ENCODE results near the gene OLFML2B.

OLFML2B gene

GRCh38 chr1:161950377-161950776, 73.3 kb downstream of the OLFML2B start:
- ATAC-seq (ENCODE audit: insufficient read depth, low read depth) (no peak), DNase-seq (no peak)
- Histone ChIP-seq H3K4me1 (ENCODE audit: insufficient read depth, low read length) (no peaks in the 10 kb centered on the region), H3K27ac (ENCODE audit: low read length) (no peak overlapping the region), H3K4me3 (ENCODE audit: low read depth in 1 of 2, low read length in 2 of 2) (no peak overlapping the region), H4K20me1 (ENCODE audit: insufficient read depth, low read length) (no peaks in the 10 kb centered on the region), H2AFZ (ENCODE audit: low read depth, low read length) (no peak overlapping the region), H3K27me3 (ENCODE audit: insufficient read depth, low read length, poor library complexity) (no peaks in the 10 kb centered on the region), H3K36me3 (ENCODE audit: insufficient read depth, low read length) (peaks cover 4% of the 10 kb centered on the region; the same call in 1 of the 2 replicates), H3K79me2 (ENCODE audit: insufficient read depth, low read length) (no peaks in the 10 kb centered on the region), H3K4me2 (ENCODE audit: insufficient read depth, low read length) (no peak overlapping the region), H3K9ac (ENCODE audit: low read depth, low read length) (no peak overlapping the region), H3K9me3 (ENCODE audit: insufficient read depth, low read length, severe bottlenecking) (no peaks in the 10 kb centered on the region)
- no peak for TF ChIP-seq CTCF (IDR thresholded peaks at IDR 0.05; ENCODE audit: borderline replicate concordance, extremely low read depth, low read length, poor library complexity, severe bottlenecking)
- no peak for TF ChIP-seq EZH2 (IDR thresholded peaks at IDR 0.05; ENCODE audit: borderline replicate concordance, low read depth, low read length, severe bottlenecking)

- Histone ChIP-seq H3K4me1 (ENCODE audit: insufficient read depth, low read length) (no peaks in the 10 kb centered on the region), H3K36me3 (ENCODE audit: insufficient read depth, low read length) (peaks cover 6% of the 10 kb centered on the region; the same call in 1 of the 2 replicates), H4K20me1 (ENCODE audit: insufficient read depth, low read length) (no peaks in the 10 kb centered on the region), H3K27me3 (ENCODE audit: insufficient read depth, low read length, poor library complexity) (no peaks in the 10 kb centered on the region), H3K27ac (ENCODE audit: low read length) (no peak overlapping the region), H3K4me2 (ENCODE audit: insufficient read depth, low read length) (no peak overlapping the region), H3K79me2 (ENCODE audit: insufficient read depth, low read length) (no peaks in the 10 kb centered on the region), H2AFZ (ENCODE audit: low read depth, low read length) (no peak overlapping the region), H3K4me3 (ENCODE audit: low read depth in 1 of 2, low read length in 2 of 2) (no peak overlapping the region), H3K9me3 (ENCODE audit: insufficient read depth, low read length, severe bottlenecking) (no peaks in the 10 kb centered on the region), H3K9ac (ENCODE audit: low read depth, low read length) (no peak overlapping the region)
- ATAC-seq (ENCODE audit: insufficient read depth, low read depth) (no peak), DNase-seq (no peak)
- TF ChIP-seq CTCF (IDR thresholded peaks at IDR 0.05; ENCODE audit: borderline replicate concordance, extremely low read depth, low read length, poor library complexity, severe bottlenecking) (no peak), EZH2 (IDR thresholded peaks at IDR 0.05; ENCODE audit: borderline replicate concordance, low read depth, low read length, severe bottlenecking) (no peak)
Observed at GRCh38 chr1:161949548-161949947, 74.1 kb downstream of the OLFML2B start.

DNA sequence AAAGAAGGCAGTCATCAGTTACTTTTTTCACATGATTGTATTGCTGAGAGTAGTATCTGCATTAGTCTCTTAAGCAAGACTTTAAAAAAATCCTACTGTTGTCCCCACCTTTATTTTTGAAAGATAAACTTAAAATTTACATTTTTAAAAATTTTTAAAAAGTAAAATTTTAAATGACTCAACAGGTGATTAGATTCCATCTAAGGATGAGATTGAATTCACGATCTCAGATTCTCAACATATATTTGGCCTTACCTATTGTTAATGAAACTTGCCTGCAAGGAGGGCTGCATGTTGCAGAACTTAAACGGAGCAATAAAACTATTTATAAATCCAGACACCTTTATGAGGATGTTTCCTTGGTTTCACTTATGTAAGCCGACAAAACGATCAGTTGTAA, 75.2 kb downstream of the OLFML2B start:
- Histone ChIP-seq H3K27me3 (ENCODE audit: insufficient read depth, low read length, poor library complexity) (no peaks in the 10 kb centered on the region), H3K4me3 (ENCODE audit: low read depth in 1 of 2, low read length in 2 of 2) (no peak overlapping the region), H4K20me1 (ENCODE audit: insufficient read depth, low read length) (no peaks in the 10 kb centered on the region), H3K9ac (ENCODE audit: low read depth, low read length) (no peak overlapping the region), H2AFZ (ENCODE audit: low read depth, low read length) (no peak overlapping the region), H3K9me3 (ENCODE audit: insufficient read depth, low read length, severe bottlenecking) (no peaks in the 10 kb centered on the region), H3K79me2 (ENCODE audit: insufficient read depth, low read length) (no peaks in the 10 kb centered on the region), H3K36me3 (ENCODE audit: insufficient read depth, low read length) (peaks cover 11% of the 10 kb centered on the region; the same call in 1 of the 2 replicates), H3K27ac (ENCODE audit: low read length) (no peak overlapping the region), H3K4me2 (ENCODE audit: insufficient read depth, low read length) (no peak overlapping the region), H3K4me1 (ENCODE audit: insufficient read depth, low read length) (no peaks in the 10 kb centered on the region)
- no peak for TF ChIP-seq CTCF (IDR thresholded peaks at IDR 0.05; ENCODE audit: borderline replicate concordance, extremely low read depth, low read length, poor library complexity, severe bottlenecking)
- DNase-seq (no peak), ATAC-seq (ENCODE audit: insufficient read depth, low read depth) (no peak)
